ENCODE data around the gene B3GALNT2.

Gene B3GALNT2

GRCh38 chr1:235408503-235408960, 95.7 kb downstream of the B3GALNT2 start:
- Histone ChIP-seq H3K9ac (ENCODE audit: insufficient read length, low read depth) (no peak overlapping the region), H3K4me1 (ENCODE audit: insufficient read depth, insufficient read length) (no peaks in the 10 kb centered on the region), H3K4me3 (ENCODE audit: insufficient read length, low read depth) (no peak overlapping the region), H3K9me3 (ENCODE audit: insufficient read depth, low read length) (peaks cover 3% of the 10 kb centered on the region; the same call in 1 of the 2 replicates), H3K36me3 (ENCODE audit: insufficient read depth, insufficient read length, low read length) (peaks cover 4% of the 10 kb centered on the region), H3K27me3 (ENCODE audit: insufficient read depth, insufficient read length) (no peaks in the 10 kb centered on the region)
- no peak for DNase-seq (ENCODE audit: low read depth, low spot score)
- TF ChIP-seq ZNF274 (IDR thresholded peaks at IDR 0.05; ENCODE audit: low read depth, low read length) (no peak), SUZ12 (IDR thresholded peaks at IDR 0.05; ENCODE audit: extremely low read depth, insufficient read depth, insufficient read length) (no peak), YY1 (IDR thresholded peaks at IDR 0.05; ENCODE audit: insufficient read depth, insufficient read length) (no peak)

- Histone ChIP-seq H3K36me3 (ENCODE audit: insufficient read depth, insufficient read length, low read length) (peaks cover 3% of the 10 kb centered on the region), H3K4me3 (ENCODE audit: insufficient read length, low read depth) (no peak overlapping the region), H3K4me1 (ENCODE audit: insufficient read depth, insufficient read length) (no peaks in the 10 kb centered on the region), H3K27me3 (ENCODE audit: insufficient read depth, insufficient read length) (no peaks in the 10 kb centered on the region), H3K9ac (ENCODE audit: insufficient read length, low read depth) (no peak overlapping the region), H3K9me3 (ENCODE audit: insufficient read depth, low read length) (peaks cover 3% of the 10 kb centered on the region; the same call in 1 of the 2 replicates)
- no peak for DNase-seq (ENCODE audit: low read depth, low spot score)
- TF ChIP-seq SUZ12 (IDR thresholded peaks at IDR 0.05; ENCODE audit: extremely low read depth, insufficient read depth, insufficient read length) (no peak), YY1 (IDR thresholded peaks at IDR 0.05; ENCODE audit: insufficient read depth, insufficient read length) (no peak), ZNF274 (IDR thresholded peaks at IDR 0.05; ENCODE audit: low read depth, low read length) (no peak)
These were observed 96.8 kb downstream of the B3GALNT2 start for GRCh38 chr1:235407419-235407818.

- no peak for DNase-seq (ENCODE audit: low read depth, low spot score)
- peaks cover 3% of the 10 kb centered on the region for H3K36me3 ChIP-seq (ENCODE audit: insufficient read depth, insufficient read length, low read length)
- peaks cover 3% of the 10 kb centered on the region for H3K4me1 ChIP-seq (ENCODE audit: insufficient read depth, insufficient read length)
- H3K9me3 ChIP-seq (ENCODE audit: insufficient read depth, low read length), result no peaks in the 10 kb centered on the region
- H3K9ac ChIP-seq (ENCODE audit: insufficient read length, low read depth), result no peak overlapping the region
- no peak overlapping the region for H3K4me3 ChIP-seq (ENCODE audit: insufficient read length, low read depth)
- TF ChIP-seq SUZ12 (IDR thresholded peaks at IDR 0.05; ENCODE audit: extremely low read depth, insufficient read depth, insufficient read length), result no peak
- TF ChIP-seq ZNF274 (IDR thresholded peaks at IDR 0.05; ENCODE audit: low read depth, low read length), result no peak
- no peak for TF ChIP-seq YY1 (IDR thresholded peaks at IDR 0.05; ENCODE audit: insufficient read depth, insufficient read length)
- no peaks in the 10 kb centered on the region for H3K27me3 ChIP-seq (ENCODE audit: insufficient read depth, insufficient read length)
These were observed 100.1 kb downstream of the B3GALNT2 start for GRCh38 chr1:235404190-235404589.

- Histone ChIP-seq H3K4me3 (ENCODE audit: insufficient read length, low read depth) (no peak overlapping the region), H3K27me3 (ENCODE audit: insufficient read depth, insufficient read length) (no peaks in the 10 kb centered on the region), H3K9ac (ENCODE audit: insufficient read length, low read depth) (no peak overlapping the region), H3K4me1 (ENCODE audit: insufficient read depth, insufficient read length) (peaks cover 3% of the 10 kb centered on the region), H3K9me3 (ENCODE audit: insufficient read depth, low read length) (no peaks in the 10 kb centered on the region), H3K36me3 (ENCODE audit: insufficient read depth, insufficient read length, low read length) (peaks cover 3% of the 10 kb centered on the region)
- TF ChIP-seq ZNF274 (IDR thresholded peaks at IDR 0.05; ENCODE audit: low read depth, low read length) (no peak), YY1 (IDR thresholded peaks at IDR 0.05; ENCODE audit: insufficient read depth, insufficient read length) (no peak), SUZ12 (IDR thresholded peaks at IDR 0.05; ENCODE audit: extremely low read depth, insufficient read depth, insufficient read length) (no peak)
- no peak for DNase-seq (ENCODE audit: low read depth, low spot score)
These were observed 100.7 kb downstream of the B3GALNT2 start for GRCh38 chr1:235403593-235403992.

- TF ChIP-seq YY1 (IDR thresholded peaks at IDR 0.05; ENCODE audit: insufficient read depth, insufficient read length) (no peak), ZNF274 (IDR thresholded peaks at IDR 0.05; ENCODE audit: low read depth, low read length) (no peak), SUZ12 (IDR thresholded peaks at IDR 0.05; ENCODE audit: extremely low read depth, insufficient read depth, insufficient read length) (no peak)
- H3K4me3 ChIP-seq (ENCODE audit: insufficient read length, low read depth), result no peak overlapping the region
- H3K27me3 ChIP-seq (ENCODE audit: insufficient read depth, insufficient read length), result no peaks in the 10 kb centered on the region
- peaks cover 3% of the 10 kb centered on the region for H3K4me1 ChIP-seq (ENCODE audit: insufficient read depth, insufficient read length)
- no peak overlapping the region for H3K9ac ChIP-seq (ENCODE audit: insufficient read length, low read depth)
- H3K36me3 ChIP-seq (ENCODE audit: insufficient read depth, insufficient read length, low read length), result peaks cover 3% of the 10 kb centered on the region
- H3K9me3 ChIP-seq (ENCODE audit: insufficient read depth, low read length), result no peaks in the 10 kb centered on the region
- DNase-seq (ENCODE audit: low read depth, low spot score), result no peak
These were observed 101.6 kb downstream of the B3GALNT2 start for GRCh38 chr1:235402457-235403200.

GRCh38 chr1:235401251-235401650, 103.0 kb downstream of the B3GALNT2 start:
- no peak for DNase-seq (ENCODE audit: low read depth, low spot score)

More at GRCh38 chr1:235401251-235401650, 103.0 kb downstream of the B3GALNT2 start:
- Histone ChIP-seq H3K4me3 (ENCODE audit: insufficient read length, low read depth) (no peak overlapping the region), H3K9ac (ENCODE audit: insufficient read length, low read depth) (no peak overlapping the region), H3K27me3 (ENCODE audit: insufficient read depth, insufficient read length) (no peaks in the 10 kb centered on the region), H3K9me3 (ENCODE audit: insufficient read depth, low read length) (no peaks in the 10 kb centered on the region), H3K4me1 (ENCODE audit: insufficient read depth, insufficient read length) (peaks cover 3% of the 10 kb centered on the region), H3K36me3 (ENCODE audit: insufficient read depth, insufficient read length, low read length) (peaks cover 3% of the 10 kb centered on the region)
- no peak for TF ChIP-seq SUZ12 (IDR thresholded peaks at IDR 0.05; ENCODE audit: extremely low read depth, insufficient read depth, insufficient read length)

Data from NT2/D1 (cell line).